ENCODE measurements around the gene TOMM40.
A peak's percentile ranks its signal among the peaks of the same experiment; 100 is the strongest.
"Not testable (repeated sequence)": the region's sequence is repeated elsewhere in the genome, so short reads cannot be mapped to it uniquely, and the experiment has no call there.

The TOMM40 gene

DNA sequence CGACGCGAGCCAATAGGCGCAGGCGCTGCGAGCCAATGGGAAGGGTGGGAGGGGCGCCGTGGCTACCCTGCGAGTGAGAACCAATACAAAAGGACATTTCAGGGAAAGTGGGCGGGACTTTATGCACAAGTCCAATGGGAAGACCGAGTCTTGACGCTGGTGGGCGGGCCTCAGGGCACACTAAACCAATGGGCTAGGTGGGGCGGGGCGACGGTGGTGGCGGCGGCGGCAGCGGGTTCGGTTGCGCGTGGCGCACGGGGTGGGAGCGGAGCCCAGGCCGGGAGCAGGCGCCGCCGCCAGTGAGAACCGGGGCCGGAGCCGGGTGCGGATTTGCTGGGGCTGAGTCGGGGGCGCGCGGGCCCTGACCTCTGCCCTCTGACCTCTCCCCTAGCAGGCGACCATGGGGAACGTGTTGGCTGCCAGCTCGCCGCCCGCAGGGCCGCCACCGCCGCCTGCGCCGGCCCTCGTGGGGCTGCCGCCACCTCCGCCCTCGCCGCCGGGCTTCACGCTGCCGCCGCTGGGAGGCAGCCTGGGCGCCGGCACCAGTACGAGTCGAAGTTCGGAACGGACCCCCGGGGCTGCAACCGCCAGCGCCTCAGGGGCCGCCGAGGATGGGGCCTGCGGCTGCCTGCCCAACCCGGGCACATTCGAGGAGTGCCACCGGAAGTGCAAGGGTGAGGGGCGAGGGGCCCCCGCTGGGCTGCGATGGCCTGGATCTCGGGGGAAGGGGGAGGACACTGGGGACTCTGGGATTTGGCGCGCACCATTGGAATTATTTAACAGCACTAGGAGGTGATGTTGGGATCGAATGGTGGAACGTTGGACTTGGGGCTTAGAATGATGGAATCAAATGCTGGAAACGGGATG is at the start of gene TOMM40:
TOMM40 (plus strand) TSS at position 239 of the 867 bp plus-strand sequence; CDS start at position 401, 162 bp downstream.
- DNase-seq = peak; percentile 16

DNA sequence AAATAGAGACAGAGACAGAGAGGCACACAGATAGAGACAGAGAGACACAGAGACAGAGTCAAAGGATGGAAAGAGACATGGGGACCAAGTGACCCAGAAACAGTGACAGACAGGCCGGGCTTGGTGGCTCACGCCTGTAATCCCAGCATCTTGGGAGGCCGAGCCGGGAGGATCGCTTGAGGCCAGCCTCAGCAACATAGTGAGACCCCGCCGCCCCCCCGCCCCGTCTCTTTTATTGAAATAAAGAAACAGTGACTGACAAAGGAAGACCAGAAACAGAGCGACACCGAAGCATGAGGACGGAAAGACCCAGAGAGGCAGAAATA is 45.8 kb upstream of the TOMM40 start:
- DNase-seq = no peak

DNA sequence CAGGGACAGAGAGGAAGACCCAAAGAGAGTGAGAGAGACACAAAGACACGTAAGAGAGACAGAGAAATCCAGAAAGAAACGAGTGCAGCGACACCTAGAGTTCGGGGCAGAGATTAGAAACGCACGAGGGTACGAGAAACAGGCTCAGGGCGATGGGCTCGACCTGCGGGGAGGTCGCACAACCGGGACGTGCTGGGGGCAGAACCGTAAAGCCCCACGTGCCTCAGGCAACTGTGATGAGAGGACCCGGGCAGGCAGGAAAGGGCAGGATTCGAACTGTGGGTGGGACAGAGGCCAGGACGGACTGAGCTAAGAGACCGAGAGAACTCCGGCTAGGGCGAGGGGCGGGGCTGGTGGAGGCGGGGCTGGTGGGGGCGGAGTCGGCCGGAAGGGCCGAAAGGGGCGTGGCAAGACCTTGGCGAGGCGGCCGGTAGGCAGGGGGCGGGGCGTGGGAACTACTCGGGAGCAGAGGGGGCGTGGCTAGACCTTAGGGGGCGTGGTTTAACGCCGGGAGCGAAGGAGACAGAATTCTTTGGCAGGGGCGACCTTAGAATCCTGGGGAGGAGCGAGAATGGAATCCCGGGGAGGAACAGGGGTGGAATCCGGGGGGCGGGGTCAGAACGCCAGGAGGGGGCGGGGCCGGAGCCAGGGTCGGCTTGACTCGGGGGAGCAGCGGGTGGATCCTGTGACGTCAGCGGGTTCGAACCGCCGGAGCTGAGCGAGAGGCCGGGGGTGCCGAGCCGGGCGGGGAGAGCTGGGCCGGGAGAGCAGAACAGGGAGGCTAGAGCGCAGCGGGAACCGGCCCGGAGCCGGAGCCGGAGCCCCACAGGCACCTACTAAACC is 45.2 kb upstream of the TOMM40 start, which contains the start of gene NECTIN2:
NECTIN2 (plus strand) TSS at position 686 of the 843 bp plus-strand sequence. CDS start 229 bp downstream, outside the sequence.
- DNase-seq = peak; percentile 94

DNA sequence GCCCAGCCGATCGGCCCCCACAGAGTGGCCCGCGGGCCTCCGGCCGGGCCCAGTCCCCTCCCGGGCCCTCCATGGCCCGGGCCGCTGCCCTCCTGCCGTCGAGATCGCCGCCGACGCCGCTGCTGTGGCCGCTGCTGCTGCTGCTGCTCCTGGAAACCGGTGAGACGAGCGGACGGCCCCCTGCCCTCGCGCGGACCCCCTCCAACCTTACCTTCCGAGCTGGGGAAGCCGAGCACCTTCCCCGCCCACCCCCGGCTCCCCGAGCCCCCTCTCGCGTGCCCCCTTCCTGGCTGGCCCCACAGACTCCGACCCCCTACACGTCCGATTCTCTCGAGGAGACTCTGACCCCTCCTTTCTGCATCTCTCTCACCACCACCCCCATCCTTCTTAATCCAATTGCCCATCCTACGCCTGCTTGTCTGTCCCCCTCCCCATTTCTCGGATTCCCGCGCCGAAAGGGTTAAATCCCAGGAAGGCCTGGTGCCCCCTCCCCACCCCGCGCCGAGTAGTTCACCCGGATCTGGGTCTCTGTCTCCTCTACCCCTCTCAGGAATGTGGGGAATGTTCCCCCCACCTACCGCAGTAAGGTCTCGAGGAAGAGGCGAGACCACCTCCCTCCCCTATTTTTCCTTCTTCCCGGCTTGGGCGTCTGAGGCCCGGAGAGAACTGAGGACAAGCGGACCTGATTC is 44.5 kb upstream of the TOMM40 start:
- no peak for DNase-seq

DNA sequence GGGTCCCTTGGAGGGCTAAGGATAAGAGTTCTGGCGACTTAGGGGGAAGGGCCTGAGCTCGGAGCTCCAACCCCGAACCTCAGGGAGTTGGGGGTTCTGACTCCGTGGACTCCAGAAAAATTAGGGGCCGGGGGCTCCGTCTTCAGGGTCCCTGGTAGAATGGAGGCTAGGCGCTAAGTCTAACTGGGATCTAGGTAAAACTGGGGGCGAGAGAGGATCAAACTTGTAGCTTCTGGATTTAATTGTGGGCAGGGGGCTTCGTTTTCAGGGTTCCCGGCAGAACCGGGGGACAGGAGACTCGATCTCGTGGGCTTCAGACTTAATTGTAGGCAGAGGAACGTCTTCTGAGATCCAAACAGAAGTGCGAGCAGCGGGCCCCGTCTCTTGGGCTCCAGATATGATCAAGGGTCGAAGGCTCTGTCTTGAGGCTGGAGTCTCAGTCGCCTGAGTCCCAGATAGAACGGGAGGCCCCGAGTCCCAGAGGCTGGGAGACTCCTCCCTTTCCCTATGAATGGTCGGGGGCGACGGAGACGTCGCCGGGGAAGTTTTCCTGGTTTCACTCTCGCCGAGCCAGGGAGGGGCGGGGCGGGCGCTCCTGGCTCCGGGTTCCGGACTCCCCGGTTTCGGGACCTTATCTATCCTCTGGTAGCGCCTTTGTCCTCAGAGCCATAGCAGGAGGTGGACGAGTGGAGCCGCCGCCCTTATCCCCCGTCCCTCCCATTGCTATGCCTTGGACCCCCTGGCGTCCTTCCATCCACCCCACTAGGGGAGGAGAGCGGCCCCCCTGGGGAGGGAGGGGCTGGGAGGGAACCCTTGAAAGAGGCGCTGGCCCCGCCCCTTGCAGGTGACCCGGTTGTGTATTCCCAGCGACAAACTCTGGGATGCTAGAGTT is 43.7 kb upstream of the TOMM40 start:
- no peak for DNase-seq

DNA sequence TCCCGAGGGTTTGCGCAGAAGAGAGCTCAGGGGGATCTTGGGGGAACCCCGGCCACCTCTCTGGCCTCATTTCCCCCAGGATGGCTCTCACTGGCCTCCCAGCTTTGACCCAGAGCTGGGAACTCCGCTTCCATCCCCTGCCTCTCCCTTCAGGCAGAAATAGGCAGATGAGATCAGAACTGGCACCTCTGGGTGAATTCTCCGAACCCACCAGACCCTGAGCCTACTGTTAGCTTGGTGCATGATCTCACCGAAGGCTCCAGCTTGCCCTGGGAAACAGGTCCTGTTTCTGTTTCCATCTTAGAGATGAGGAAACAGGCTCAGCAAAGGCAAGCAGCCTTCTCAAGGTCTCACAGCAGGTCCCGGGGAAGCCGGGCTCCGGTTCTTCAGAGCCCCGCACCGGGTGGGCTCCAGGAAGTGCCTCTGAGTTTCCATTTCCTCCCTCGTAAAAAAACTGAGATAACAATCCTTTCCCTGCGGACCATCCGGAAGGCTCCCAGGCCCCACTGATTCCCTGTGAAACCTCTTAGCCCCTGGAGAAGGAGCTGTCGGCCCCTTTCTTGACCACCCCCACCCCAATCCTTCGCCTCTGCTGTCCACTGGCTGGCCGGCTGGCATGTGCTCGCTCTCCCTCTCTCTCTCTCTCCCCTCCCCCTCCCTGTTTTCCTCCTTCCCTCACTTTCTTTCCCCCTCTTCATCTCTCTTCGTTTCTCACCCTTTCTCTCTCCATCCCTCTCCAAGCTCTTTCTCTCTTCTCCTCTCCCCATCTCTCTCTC is 42.8 kb upstream of the TOMM40 start:
- no peak for DNase-seq

DNA sequence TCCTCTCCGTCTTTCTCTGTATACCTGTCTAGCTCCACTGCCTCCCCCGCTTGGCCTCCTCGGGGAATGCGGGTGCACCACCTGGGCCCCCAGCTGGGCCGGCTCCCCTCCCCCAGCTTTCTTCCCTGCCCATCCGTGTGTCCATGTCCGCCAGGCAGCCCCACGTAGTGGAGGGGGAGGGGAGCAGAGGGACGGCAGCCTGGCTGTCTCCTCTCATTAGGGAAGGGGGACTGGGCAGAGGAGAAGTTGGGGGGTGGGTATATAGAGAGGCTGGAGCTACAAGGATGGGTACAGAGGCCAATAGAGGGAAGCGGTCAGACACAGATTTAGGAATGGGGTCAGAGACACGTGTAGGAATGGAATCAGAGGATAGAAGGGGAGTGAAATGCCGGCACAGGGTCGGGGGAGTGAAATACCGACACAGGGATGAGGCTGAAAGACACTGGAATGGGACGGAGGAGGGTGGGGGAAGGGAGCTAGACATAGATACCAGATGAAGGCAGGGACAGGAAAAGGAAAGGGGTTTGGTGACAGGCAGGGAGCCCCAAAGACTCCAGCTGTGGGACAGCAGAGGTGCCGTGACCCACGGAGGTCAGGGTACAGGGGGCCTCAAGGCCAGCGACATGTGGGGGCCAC is 42.1 kb upstream of the TOMM40 start:
- no peak for DNase-seq

DNA sequence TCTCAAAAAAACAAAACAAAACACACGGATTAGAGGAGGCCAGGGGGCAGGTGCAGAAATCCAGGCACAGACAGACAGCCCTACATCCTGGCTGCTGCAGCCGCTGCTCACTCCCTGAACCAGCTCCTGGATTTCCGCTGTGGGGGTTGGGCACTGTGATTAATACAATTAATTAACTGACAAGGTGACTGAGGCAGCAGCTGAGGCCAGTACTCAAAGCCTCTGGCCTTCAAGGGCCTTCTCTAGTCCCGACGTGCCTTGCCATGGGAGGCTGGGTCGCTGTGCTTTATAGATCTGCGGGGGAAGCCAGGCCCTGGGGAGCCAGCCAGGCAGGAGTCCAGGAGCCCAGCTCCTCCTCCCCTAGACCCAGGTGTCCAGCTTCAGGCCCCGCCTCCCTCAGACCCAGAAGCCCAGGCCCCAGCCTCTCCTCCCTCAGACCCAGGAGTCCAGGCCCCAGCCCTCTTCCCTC is 40.4 kb upstream of the TOMM40 start:
- no peak for DNase-seq

DNA sequence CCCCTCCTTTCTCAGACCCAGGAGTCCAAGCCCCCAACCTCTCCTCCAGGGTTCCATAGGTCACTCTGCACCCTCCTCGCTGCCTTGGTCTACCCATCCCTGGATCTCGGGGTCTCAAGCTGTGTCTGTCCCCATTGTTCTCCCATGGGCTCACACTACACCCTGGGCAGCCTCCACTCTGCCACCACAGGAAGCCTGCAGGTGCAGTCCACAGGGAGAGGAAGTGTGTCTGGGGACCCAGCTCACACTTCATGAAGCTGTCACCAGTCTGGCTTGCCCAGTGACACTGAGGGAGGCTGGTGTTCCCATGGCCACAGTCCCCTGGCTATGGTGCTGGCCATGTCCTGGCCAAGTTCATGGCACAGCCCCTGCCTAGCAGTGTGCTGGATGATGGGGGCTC is 39.6 kb upstream of the TOMM40 start:
- no peak for DNase-seq

DNA sequence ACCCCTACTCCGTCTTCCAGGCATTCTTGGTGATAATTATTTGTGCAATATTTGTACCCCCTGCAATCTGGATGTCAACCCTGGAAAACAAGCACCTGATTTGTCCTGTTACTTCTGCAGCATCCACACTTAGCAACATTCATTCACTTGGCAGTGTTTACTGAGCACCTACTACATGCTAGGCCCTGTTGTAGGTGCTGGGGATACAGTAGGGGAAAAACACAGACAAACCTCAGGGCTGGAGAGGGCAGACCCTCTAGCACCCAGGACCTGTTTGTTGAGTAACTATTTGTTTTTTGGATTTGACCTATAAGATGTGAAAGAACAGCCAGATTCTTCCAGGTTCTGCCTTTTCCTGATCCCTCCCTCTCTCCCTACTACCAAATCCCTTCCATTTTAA is 35.4 kb upstream of the TOMM40 start:
- DNase-seq = no peak

DNA sequence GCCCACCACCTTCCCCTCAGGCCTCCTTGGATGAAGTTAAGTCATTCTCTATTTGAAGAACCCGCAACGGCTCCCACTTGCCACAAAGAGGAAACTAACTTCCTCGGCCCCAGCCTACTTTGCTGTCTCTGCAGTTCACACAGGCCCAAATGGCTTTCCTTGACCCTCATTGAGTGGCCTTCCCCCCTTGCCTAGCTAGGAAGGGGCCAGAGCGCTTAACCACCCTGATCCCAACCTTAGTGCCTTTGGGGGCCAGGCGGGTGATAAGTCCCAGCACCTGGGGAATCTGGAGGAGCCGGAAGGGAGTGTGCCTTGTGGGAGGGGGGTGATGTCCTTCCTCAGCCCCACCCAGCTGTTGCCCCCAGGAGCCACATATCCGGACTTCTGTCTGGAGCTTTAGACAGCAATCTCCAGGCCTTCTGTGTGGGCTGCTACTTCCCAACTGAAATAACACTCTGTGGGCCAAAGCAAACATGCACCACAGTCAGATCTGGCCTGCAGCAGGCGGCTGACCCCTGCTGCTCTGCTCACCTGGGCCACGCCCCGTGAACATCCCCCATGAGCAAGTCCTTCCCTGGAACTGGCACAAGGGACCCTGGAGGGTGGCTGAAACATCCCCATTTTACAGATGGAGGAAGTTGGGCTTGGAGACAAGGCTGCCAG is 34.5 kb upstream of the TOMM40 start:
- no peak for DNase-seq

DNA sequence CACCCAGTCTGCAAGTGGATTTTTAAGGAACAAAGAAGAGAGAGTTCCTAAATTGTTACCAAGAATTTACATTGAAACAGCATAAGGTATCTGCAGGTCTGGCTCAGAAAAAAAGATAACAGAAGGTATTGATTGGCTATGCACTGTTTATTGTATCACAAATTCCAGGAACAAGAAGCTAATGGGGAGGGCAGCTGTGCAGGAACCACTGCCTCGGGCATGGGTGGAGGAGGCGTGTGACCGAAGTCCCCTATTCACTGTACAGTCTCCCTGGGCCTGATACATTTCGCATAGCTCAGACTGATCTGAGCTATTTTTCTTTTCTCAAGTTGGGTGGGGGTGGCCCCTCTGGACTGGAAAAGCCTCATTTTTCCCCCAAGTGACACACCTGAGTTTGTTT is 33.2 kb upstream of the TOMM40 start:
- no peak for DNase-seq

DNA sequence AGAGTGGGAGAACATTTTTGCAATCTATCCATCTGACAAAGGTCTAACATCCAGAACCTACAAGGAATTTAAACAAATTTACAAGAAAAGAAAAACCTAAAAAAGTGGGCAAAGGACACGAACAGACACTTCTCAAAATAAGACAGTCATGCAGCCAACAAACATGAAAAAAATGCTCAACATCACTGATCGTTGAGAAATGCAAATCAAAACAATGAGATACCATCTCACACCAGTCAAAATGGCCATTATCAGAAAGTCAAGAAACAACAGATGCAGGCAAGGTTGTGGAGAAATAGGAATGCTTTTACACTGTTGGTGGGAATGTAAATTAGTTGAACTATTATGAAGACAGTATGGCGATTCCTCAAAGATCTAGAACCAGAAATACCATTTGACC is 29.5 kb upstream of the TOMM40 start:
- not testable (repeated sequence) for DNase-seq

DNA sequence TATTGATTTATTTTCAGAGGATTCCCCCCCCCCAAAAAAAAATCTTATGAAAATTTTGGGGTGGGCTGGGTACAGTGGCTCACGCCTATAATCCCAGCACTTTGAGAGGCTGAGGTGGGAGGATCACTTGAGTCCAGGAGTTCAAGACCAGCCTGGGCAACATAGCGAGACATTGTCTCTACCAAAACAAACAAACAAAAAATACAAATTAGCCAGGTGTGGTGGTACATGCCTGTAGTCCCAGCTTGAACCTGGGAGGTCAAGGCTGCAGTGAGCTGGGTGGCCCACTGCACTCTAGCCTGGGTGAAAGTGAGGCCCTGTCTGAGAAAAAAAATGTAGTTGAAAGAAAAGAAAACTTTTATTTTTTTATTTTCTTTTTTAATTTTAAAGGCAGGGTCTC is 27.1 kb upstream of the TOMM40 start:
- DNase-seq = no peak

DNA sequence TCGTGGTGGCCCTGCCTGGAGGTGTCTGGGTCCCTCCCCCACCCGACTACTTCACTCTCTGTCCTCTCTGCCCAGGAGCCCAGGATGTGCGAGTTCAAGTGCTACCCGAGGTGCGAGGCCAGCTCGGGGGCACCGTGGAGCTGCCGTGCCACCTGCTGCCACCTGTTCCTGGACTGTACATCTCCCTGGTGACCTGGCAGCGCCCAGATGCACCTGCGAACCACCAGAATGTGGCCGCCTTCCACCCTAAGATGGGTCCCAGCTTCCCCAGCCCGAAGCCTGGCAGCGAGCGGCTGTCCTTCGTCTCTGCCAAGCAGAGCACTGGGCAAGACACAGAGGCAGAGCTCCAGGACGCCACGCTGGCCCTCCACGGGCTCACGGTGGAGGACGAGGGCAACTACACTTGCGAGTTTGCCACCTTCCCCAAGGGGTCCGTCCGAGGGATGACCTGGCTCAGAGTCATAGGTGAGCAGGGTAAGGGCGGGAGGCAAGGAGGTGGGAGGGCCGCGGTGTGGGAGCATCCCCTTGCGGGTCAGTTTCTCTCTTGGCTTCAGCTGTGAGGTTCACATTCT is 25.8 kb upstream of the TOMM40 start:
- DNase-seq = no peak

DNA sequence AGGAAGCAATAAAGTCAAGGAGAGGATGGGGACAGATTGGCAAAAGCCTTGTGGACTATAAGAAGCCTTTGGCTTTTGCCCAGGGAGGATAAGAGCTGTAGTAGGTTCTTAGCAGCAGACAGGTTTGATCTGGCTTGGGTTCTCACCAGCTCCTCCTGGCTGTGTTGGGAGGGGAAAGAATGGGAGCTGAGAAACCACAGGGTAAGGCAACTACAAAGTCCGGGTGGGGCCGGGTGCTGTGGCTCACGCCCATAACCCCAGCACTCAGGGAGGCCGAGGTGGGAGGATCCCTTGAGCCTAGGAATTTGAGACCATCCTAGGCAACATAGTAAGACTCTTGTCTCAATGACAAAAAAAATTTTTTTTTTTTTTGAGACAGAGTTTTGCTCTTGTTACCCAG is 24.4 kb upstream of the TOMM40 start:
- DNase-seq = no peak

DNA sequence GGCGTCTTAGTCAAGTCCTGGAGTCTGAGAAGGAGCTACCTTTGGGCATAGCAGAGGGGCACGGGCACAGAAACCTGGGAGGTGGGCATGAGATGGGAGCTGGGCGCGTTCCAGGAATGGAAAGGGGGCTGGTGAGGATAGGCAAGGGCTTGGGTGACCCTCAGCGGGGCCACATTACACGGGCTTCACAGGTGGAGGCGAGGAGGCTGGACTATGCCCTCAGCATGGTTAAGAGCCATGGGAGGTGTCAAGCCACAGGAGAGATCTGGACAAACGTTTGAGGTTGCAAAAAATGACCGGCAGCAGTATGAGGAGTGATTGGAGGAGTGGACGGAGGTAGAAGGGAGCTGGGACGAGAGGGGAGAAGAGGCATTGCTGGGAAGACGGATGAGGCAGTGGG is 23.5 kb upstream of the TOMM40 start:
- DNase-seq = no peak

DNA sequence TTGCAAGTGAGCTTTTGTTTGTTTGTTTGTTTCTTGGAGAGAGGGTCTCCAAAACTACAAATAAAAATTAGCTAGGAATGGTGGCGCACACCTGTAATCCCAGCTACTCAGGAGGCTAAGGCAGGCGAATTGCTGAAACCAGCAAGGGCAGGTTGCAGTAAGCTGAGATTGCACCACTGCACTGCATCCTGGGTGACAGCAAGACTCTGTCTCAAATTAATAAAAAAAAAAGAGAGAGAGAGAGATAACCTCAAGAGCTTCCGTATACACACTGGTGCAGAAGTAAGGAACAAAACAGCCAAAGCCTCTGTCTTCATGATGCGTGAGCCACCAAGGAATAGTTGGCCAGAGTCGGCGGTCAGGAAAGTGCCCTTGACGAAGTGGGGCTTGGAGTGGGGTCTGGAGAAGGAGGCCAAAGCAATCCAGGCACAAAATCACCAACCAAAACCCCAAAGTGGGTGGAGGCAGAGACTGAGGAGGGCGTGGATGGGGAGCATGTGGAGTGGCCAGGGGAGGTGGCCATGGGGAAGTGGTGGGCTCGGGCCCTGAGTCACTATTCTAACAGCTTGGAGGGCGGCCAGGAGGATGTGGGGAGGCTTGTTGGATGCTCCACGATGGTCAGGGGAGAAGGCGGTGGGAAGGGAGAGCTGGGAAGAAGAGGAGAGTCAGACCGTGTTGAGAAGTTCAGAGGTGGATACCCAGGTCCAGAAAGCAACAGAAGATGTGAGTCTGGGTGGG is 21.2 kb upstream of the TOMM40 start:
- DNase-seq = no peak

DNA sequence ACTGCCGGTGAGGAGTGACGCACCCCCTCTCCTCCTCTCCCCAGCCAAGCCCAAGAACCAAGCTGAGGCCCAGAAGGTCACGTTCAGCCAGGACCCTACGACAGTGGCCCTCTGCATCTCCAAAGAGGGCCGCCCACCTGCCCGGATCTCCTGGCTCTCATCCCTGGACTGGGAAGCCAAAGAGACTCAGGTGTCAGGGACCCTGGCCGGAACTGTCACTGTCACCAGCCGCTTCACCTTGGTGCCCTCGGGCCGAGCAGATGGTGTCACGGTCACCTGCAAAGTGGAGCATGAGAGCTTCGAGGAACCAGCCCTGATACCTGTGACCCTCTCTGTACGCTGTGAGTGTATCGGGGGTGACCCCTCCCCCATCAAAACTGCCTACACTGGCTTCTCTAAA is 19.2 kb upstream of the TOMM40 start:
- no peak for DNase-seq

Measured in activated CD4-positive, alpha-beta T cell treated with anti-CD3 and anti-CD28 coated beads, Interleukin-2, amount 50 U/mL, for 16 hours (primary cell).